Small intestine (tissue), 7 donors: Measurements from ENCODE around the gene GADD45G. TPM values are rescaled to one million over a fixed set of nuclear protein-coding genes. Genes with fewer than 3 reads are reported as not detected.

Experiments used
- DNase-seq, 2 donors: peaks; one replicate each; pipeline versions ENCODE4 v3.0.0 to v3.0.0-alpha.2; 2013
- FAIRE-seq: peaks from 2 replicates; lab custom pipeline; 2012; peaks lifted over from hg19 to GRCh38; lab: Jason Lieb, UNC
- H3K27ac ChIP-seq, 3 donors: one replicate each; pipeline ENCODE4 v1.5.1; 2013; ENCODE audit warnings: low read length in 2 of 3, mild to moderate bottlenecking in 2 of 3, control low read depth in 1 of 3, inconsistent platforms in 1 of 3, low read depth in 1 of 3, moderate library complexity in 1 of 3
- H3K27me3 ChIP-seq, 3 donors: one replicate each; pipeline ENCODE4 v1.6.1; 2013; ENCODE audit warnings: low read length in 3 of 3, inconsistent platforms in 1 of 3; ENCODE audit not compliant: control insufficient read depth in 3 of 3, insufficient read depth in 3 of 3
- H3K36me3 ChIP-seq, 3 donors: one replicate each; pipeline ENCODE4 v1.6.1; 2013; ENCODE audit warnings: low read length in 3 of 3, inconsistent platforms in 1 of 3, low read depth in 1 of 3, mild to moderate bottlenecking in 1 of 3, moderate library complexity in 1 of 3; ENCODE audit not compliant: control insufficient read depth in 3 of 3, insufficient read depth in 2 of 3
- H3K4me1 ChIP-seq, 3 donors: one replicate each; pipeline ENCODE4 v1.6.1; 2013; ENCODE audit warnings: low read length in 2 of 3, inconsistent platforms in 1 of 3, low read depth in 1 of 3, mild to moderate bottlenecking in 1 of 3, moderate library complexity in 1 of 3; ENCODE audit not compliant: control insufficient read depth in 3 of 3, insufficient read depth in 2 of 3
- H3K4me3 ChIP-seq, 3 donors: one replicate each; pipeline ENCODE4 v1.5.1; 2013; ENCODE audit warnings: low read length in 3 of 3, control low read depth in 1 of 3, inconsistent platforms in 1 of 3, low read depth in 1 of 3, mild to moderate bottlenecking in 1 of 3, moderate library complexity in 1 of 3
- H3K9me3 ChIP-seq, 2 donors: one replicate each; pipeline ENCODE4 v1.6.1; 2013; ENCODE audit warnings: low read depth in 1 of 2, low read length in 1 of 2; ENCODE audit not compliant: control insufficient read depth in 2 of 2, insufficient read depth in 1 of 2
- WGBS, 3 donors: extraction: QIAGEN DNeasy Blood & Tissue Kit; methylation state at CpG; one replicate each; pipeline ENCODE4 v1.1.7; 2013; 5-methylcytosine and 5-hydroxymethylcytosine counted together
- polyA plus RNA-seq, 4 donors: library from polyadenylated mRNA; stranded (reverse) in 3 of 4; unstranded in 1 of 4; fragments of 200-250 nt in 3 of 4; fragments of 120-200 nt in 1 of 4; gene quantifications; one replicate each; pipeline versions ENCODE4 v1.2.1 to v1.2.3, GENCODE V29; 2013
- donor health status: healthy with polysubstance abuse.
- donor health status: control.
- donor health status: control.
- donor health status: Bipolar disorder and iron deficiency.
- donor health status: healthy.

Gene GADD45G
- polyA plus RNA-seq, 4 donors, result 13.7 to 25.4 (median 23.6) TPM

DNA sequence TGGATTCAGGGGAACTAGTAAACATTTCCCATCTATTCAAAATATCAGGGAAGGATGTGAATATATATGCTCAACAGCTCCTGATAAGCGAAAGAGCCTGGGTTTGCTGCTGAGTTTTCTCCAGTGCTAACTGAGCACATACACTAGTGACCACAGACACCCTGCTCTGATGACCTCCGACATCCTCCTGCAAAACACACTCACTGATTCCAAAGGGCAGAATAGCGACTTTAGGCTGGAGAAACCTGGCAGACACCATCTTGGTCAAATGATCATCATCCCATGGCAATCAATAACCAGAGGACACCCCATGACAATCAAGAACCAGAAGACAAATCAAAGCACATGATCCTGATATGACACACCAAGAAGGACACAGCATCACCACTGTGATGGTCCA, 9.2 kb upstream of the GADD45G start:
- Histone ChIP-seq H3K4me1 (peaks cover 0 to 27% (median 0%) of the 10 kb centered on the region in 3 donors), H3K36me3 (no peaks in the 10 kb centered on the region), H3K27me3 (no peaks in the 10 kb centered on the region), H3K27ac (no peak overlapping the region), H3K4me3 (no peak overlapping the region), H3K9me3 (no peaks in the 10 kb centered on the region)
- no peak for FAIRE-seq
- DNase-seq, result no peak
- 67 to 81% (median 76%) methylated on average over 3 of the region's 3 CpGs for WGBS, 3 donors

DNA sequence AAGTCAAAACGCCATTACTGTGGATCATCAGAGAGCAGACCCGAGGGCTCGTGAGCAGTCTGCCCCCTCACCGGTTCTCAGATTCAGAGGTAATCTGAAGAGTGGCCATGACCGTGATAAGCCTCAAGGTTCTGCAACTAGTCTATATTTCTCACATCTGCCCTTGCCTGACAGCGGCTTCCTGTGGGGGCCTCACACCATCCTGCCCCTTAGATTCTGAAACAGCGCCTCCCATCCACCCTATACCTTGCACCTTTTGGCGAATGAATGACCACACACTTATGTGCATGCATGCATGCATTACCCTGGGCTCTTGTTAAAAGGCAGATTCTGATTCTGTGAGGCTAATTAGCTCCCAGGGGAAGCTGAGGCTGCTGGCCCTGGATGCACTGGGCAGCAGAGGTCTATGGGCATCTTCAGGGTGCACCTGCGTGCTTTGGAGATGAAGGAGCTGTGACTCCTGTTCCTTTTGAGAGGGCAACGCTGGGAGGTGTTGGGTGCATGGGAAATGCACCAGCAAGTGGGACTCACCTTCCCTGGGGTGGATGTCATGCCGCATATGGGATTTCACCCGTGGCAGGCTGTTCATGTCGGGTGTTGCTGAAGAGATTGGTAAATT, 7.8 kb upstream of the GADD45G start:
- H3K4me1 ChIP-seq, result peaks cover 0 to 27% (median 0%) of the 10 kb centered on the region in 3 donors
- no peaks in the 10 kb centered on the region for H3K27me3 ChIP-seq
- H3K36me3 ChIP-seq, result no peaks in the 10 kb centered on the region
- FAIRE-seq, result no peak
- no peak overlapping the region for H3K27ac ChIP-seq
- no peaks in the 10 kb centered on the region for H3K9me3 ChIP-seq
- H3K4me3 ChIP-seq, result no peak overlapping the region
- DNase-seq, result no peak
- WGBS, 3 donors, result 78 to 88% (median 81%) methylated on average over 13 of the region's 13 CpGs

DNA sequence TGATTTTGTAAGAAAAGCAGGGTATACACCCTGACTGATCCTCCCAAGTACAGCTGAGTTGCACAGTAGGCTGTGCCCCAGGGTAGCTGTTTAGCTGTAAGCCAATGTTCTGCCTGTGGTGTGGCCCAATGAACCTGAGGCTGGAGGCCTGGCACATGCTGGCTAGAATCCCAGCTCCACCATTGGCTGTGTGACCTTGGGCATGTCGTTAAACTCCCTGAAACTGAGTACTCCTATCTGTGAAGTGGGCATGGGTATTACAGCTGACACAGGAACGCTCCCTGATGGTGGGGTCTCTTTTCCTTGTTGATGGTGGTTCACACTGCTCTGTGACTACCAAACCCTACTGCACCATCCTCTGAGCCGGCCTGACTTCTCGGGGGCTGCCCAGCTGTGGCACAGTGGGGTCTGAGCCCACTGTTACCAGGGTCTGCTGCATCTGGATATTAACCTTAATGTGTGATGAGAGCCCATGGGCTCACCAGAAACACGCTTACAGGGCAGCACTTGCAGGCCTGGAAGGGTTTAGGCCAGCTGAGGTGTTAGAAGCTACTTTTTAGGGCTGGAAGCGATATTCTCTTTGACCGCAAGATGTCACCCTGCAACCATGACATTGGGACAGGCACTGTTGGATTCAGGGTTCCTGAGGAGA, 7.0 kb upstream of the GADD45G start:
- FAIRE-seq (no peak), DNase-seq (peak; percentile 75 to 77)
- no peaks in the 10 kb centered on the region for H3K9me3 ChIP-seq
- H3K36me3 ChIP-seq, result no peaks in the 10 kb centered on the region
- H3K4me1 ChIP-seq, result peaks cover 0 to 19% (median 0%) of the 10 kb centered on the region in 3 donors
- H3K27me3 ChIP-seq, result no peaks in the 10 kb centered on the region
- H3K27ac ChIP-seq, result no peak overlapping the region
- H3K4me3 ChIP-seq, result no peak overlapping the region
- WGBS, 3 donors, result 38 to 53% (median 41%) methylated on average over 7 of the region's 7 CpGs

DNA sequence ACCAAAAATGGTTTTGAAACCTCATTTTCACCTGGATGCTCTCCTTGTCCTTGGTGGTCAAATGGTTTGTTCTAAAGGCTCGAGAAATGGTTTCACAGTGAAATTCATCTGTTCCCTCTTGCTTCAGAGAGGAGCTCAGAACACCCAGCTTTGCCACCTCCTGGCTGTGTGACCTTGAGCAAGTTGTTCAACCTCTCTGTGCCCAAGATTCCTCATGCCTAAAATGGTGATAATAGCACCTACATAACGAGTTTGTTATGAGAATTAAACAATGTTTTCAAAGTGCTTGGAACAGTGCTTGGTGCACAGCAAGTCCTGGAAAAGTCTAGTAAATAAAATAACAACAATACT, 6.5 kb upstream of the GADD45G start:
- DNase-seq (no peak), FAIRE-seq (no peak)
- no peak overlapping the region for H3K27ac ChIP-seq
- H3K9me3 ChIP-seq, result no peaks in the 10 kb centered on the region
- peaks cover 0 to 17% (median 0%) of the 10 kb centered on the region in 3 donors for H3K4me1 ChIP-seq
- WGBS, 3 donors, result 1 to 7% (median 4%) methylated on average over 2 of the region's 2 CpGs
- H3K4me3 ChIP-seq, result no peak overlapping the region
- no peaks in the 10 kb centered on the region for H3K27me3 ChIP-seq
- no peaks in the 10 kb centered on the region for H3K36me3 ChIP-seq

DNA sequence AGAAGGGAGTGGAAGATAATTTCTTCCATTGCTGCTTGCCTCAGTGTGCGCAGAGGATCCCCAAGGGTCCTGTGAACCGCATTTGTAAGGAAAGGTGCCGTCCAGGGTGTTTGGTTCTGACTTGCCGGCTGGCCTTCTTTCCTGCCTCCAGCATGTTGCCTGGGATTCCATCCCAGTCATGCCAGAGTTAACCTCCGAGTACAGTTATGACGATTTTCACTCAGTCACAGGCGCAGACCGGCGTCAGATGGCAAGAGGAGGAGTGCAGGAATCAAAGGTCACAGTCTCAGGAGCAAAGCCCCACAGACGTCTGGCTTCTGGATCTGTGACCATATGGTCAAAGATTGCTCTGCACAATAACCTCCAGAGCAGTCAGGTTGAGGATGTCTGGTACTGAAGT, 5.9 kb upstream of the GADD45G start:
- 37 to 48% (median 41%) methylated on average over 10 of the region's 10 CpGs for WGBS, 3 donors
- H3K27ac ChIP-seq, result peak overlapping the region in 1 of 3 donors; percentile 56

DNA sequence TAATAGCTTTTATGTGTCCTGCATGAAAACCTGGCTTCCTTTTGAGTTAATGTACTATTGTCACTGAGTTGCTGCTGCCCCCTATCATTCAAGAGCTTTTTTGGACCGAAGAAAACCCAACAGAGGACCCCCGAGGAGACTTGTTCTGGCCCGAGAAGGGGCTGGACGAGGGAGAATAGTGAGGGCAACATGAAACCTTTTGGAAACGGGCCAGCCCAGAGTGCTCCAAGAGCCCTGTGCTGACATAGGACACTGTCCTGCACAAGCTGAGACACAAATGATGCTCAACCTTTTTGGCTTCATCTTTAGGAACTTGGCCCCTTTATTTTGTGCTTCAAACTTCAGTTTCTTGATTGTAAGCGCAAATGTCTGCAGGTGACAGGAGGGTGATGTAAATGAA, 4.0 kb upstream of the GADD45G start:
- H3K27me3 ChIP-seq, result no peaks in the 10 kb centered on the region
- peaks cover 0 to 18% (median 0%) of the 10 kb centered on the region in 3 donors for H3K4me1 ChIP-seq
- no peak for FAIRE-seq
- no peaks in the 10 kb centered on the region for H3K9me3 ChIP-seq
- no peak for DNase-seq
- H3K36me3 ChIP-seq, result peaks cover 0 to 3% (median 0%) of the 10 kb centered on the region in 3 donors
- H3K27ac ChIP-seq, result no peak overlapping the region
- no peak overlapping the region for H3K4me3 ChIP-seq
- WGBS, 3 donors, result 83 to 88% (median 85%) methylated on average over 6 of the region's 6 CpGs

More for the DNA sequence above, 5.9 kb upstream of the GADD45G start:
- H3K36me3 ChIP-seq, result no peaks in the 10 kb centered on the region
- no peak overlapping the region for H3K4me3 ChIP-seq
- no peaks in the 10 kb centered on the region for H3K27me3 ChIP-seq
- no peak for FAIRE-seq
- peaks cover 0 to 21% (median 0%) of the 10 kb centered on the region in 3 donors for H3K4me1 ChIP-seq
- no peaks in the 10 kb centered on the region for H3K9me3 ChIP-seq
- DNase-seq, result peak; percentile 82

DNA sequence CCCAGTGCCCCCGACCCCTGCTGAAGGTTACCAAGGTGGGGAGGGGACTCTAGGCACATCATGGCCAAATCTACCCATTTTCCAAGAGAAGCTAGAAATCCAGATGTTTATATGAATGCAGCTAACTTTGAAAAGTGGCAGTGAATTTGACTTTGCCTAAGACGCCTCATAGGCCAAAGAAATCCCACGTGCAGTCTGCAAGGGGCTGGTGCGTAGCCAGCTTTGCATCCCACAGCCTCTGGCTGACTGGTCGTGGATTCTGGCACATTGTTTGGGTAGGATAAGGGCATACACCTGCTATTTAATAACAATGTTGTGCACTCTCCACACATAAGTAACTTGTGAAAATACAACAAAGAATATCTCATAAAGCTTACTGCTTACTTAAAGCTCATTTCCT, 3.5 kb upstream of the GADD45G start:
- FAIRE-seq (no peak), DNase-seq (no peak)
- WGBS, 3 donors, result 87 to 89% (median 87%) methylated on average over 5 of the region's 5 CpGs

DNA sequence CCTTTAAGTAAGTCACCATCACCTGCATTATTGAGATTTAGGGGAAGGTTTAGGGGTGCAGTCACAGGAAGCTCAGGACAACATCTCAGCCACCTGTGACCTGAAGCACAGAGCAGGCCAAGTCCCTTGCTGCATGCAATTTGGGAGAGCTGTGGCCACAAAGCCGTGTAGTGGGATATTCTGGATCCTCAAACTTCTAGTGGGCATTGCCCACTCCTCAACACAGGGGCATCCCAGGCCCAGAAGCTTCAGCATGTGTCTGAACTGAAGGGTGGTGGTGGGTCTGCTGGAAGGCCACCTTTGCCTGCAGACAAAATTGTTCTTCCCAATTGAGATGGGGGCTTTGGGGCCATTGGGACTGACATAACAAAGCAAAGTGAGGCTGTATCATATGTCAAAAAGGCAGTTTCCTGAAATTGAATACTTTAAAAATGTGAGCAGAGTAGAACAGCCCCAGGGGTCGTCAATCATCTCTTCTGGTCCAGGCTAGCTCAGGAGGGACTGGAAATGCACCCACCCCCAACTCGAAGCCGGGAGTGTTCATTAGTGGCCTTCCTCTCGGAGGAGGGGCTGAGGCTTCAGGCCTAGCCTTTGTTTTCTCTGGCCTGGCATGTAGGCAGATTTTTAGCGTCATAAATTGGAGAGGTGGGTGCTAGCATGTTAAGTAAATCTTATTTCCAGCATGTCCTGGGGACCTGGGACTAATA, 2.8 kb upstream of the GADD45G start:
- DNase-seq (no peak), FAIRE-seq (no peak)
- WGBS, 3 donors, result 78 to 84% (median 83%) methylated on average over 6 of the region's 6 CpGs
- Histone ChIP-seq H3K27ac (no peak overlapping the region), H3K9me3 (no peaks in the 10 kb centered on the region), H3K4me3 (no peak overlapping the region), H3K36me3 (peaks cover 0 to 6% (median 0%) of the 10 kb centered on the region in 3 donors), H3K4me1 (peaks cover 0 to 26% (median 0%) of the 10 kb centered on the region in 3 donors), H3K27me3 (no peaks in the 10 kb centered on the region)

More for the DNA sequence above, 3.5 kb upstream of the GADD45G start:
- Histone ChIP-seq H3K27me3 (no peaks in the 10 kb centered on the region), H3K4me1 (peaks cover 0 to 19% (median 0%) of the 10 kb centered on the region in 3 donors), H3K27ac (no peak overlapping the region), H3K36me3 (peaks cover 0 to 4% (median 0%) of the 10 kb centered on the region in 3 donors), H3K4me3 (no peak overlapping the region), H3K9me3 (no peaks in the 10 kb centered on the region)
